HG02981 (cell line): ENCODE measurements around the gene CFL1.
A peak's percentile ranks its signal among the peaks of the same experiment; 100 is the strongest.
"Not testable (repeated sequence)": the region's sequence is repeated elsewhere in the genome, so short reads cannot be mapped to it uniquely, and the experiment has no call there.

Experiments used
- ATAC-seq: cut with Tn5 transposase; IDR thresholded peaks from one replicate; pipeline ENCODE4 v1.9.1; 2021; ENCODE audit warnings: mild to moderate bottlenecking, moderate library complexity; ENCODE audit not compliant: unreplicated experiment

CFL1 gene

GRCh38 chr11:65844231-65844872 lies 13.6 kb downstream of the CFL1 start:
- ATAC-seq = no peak

- ATAC-seq = no peak
Measured at GRCh38 chr11:65843811-65844210, 14.2 kb downstream of the CFL1 start.

- ATAC-seq = no peak
Measured at GRCh38 chr11:65842144-65842543, 15.8 kb downstream of the CFL1 start.

GRCh38 chr11:65834202-65834601 lies 23.8 kb downstream of the CFL1 start:
- no peak for ATAC-seq

- ATAC-seq = peak; percentile 95
Measured at GRCh38 chr11:65833297-65834030, 24.5 kb downstream of the CFL1 start, which contains the start of gene SNX32. SNX32 (plus strand) TSS chr11:65833963; CDS start chr11:65834066, 103 bp downstream.

GRCh38 chr11:65832231-65832630 lies 25.7 kb downstream of the CFL1 start:
- ATAC-seq = not testable (repeated sequence)

GRCh38 chr11:65829459-65829858 lies 28.5 kb downstream of the CFL1 start:
- no peak for ATAC-seq

- no peak for ATAC-seq
Measured at GRCh38 chr11:65826984-65827735, 30.8 kb downstream of the CFL1 start.

- no peak for ATAC-seq
Measured at GRCh38 chr11:65822776-65823528, 35.0 kb downstream of the CFL1 start.

- no peak for ATAC-seq
Measured at GRCh38 chr11:65821107-65821506, 36.9 kb downstream of the CFL1 start.

GRCh38 chr11:65817835-65818680 lies 39.9 kb downstream of the CFL1 start:
- peak; percentile 69 for ATAC-seq

- no peak for ATAC-seq
Measured at GRCh38 chr11:65817312-65817834, 40.6 kb downstream of the CFL1 start.

GRCh38 chr11:65816696-65817095 lies 41.3 kb downstream of the CFL1 start:
- ATAC-seq = no peak

- no peak for ATAC-seq
Measured at GRCh38 chr11:65814986-65815565, 42.9 kb downstream of the CFL1 start.

- ATAC-seq = no peak
Measured at GRCh38 chr11:65814131-65814985, 43.6 kb downstream of the CFL1 start.

GRCh38 chr11:65811764-65812475 lies 46.1 kb downstream of the CFL1 start:
- no peak for ATAC-seq

- ATAC-seq = no peak
Measured at GRCh38 chr11:65810046-65810868, 47.7 kb downstream of the CFL1 start.
